ENCODE results near the gene EXOC3L4. TPM values are rescaled to one million over a fixed set of nuclear protein-coding genes. Genes with fewer than 3 reads are reported as not detected.

EXOC3L4 gene
- total and polyA plus RNA-seq, 8 donors = 1.3 to 82.8 (median 16.2) TPM

DNA sequence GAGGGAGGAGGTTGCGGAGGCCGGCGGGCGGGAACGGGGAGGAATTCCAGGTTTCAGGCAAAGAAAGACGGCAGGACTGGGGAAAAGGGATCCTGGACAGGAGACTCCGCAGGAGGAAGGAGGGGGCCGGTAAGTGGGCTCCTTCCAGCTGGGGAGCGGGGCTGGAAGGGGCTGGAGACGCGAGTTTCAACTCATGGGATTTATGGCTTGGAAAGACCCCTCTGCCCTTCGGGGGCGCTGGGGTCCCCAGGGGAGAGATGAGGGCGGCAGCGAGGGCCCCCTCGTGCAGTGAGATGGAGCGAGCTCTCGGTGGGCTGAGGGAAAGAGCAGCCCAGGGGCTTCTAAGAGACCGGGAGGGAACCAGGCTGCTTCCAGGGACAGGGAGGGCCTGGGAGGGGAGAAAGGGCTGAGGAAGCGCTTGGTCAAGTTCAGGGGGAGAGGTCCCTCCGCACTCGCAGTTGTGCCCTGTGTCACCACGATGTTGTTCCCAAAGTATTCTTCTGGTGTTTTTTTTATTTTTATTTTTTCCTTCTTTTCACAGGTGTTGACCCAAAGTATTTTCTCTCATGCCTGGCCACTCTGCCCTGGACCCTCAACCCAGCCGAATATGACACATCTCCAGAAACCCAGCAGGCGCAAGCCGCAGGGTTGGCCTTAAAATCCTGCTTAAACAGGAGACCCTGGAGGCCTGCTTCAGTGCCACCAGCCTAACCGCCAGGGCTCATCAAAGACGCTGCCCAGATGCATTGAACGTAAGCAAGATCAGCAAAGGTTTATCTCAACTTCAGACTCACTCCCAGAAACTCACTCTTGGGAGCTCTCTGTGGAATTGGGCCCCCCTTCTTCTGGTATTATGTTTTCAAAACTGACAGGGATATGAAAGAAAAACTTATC, 44.9 kb downstream of the EXOC3L4 start:
- peak overlapping the region in 1 of 5 donors; percentile 46 for H3K27ac ChIP-seq
- peak overlapping the region in 2 of 4 donors; percentile 9 to 19 for H3K4me3 ChIP-seq
- peaks cover 0 to 34% (median 21%) of the 10 kb centered on the region in 4 donors for H3K4me1 ChIP-seq
- no peak for DNase-seq
- H3K36me3 ChIP-seq = peaks cover 4 to 27% (median 19%) of the 10 kb centered on the region in 4 donors
- 55 to 63% (median 59%) methylated on average over 29 of the region's 29 CpGs for WGBS, 5 donors
- peaks cover 0 to 28% (median 6%) of the 10 kb centered on the region in 3 donors for H3K27me3 ChIP-seq
- H3K9me3 ChIP-seq = no peaks in the 10 kb centered on the region
- intact Hi-C loops (cut with DNase I; ENCODE audit: low total_unique reads) = no loop called here
- no peak for TF ChIP-seq POLR2AphosphoS5 (IDR thresholded peaks at IDR 0.05)
- TF ChIP-seq EP300 (IDR thresholded peaks at IDR 0.05) = no peak
- no peak for TF ChIP-seq POLR2A (IDR thresholded peaks at IDR 0.05)
- TF ChIP-seq, protein P1, sequence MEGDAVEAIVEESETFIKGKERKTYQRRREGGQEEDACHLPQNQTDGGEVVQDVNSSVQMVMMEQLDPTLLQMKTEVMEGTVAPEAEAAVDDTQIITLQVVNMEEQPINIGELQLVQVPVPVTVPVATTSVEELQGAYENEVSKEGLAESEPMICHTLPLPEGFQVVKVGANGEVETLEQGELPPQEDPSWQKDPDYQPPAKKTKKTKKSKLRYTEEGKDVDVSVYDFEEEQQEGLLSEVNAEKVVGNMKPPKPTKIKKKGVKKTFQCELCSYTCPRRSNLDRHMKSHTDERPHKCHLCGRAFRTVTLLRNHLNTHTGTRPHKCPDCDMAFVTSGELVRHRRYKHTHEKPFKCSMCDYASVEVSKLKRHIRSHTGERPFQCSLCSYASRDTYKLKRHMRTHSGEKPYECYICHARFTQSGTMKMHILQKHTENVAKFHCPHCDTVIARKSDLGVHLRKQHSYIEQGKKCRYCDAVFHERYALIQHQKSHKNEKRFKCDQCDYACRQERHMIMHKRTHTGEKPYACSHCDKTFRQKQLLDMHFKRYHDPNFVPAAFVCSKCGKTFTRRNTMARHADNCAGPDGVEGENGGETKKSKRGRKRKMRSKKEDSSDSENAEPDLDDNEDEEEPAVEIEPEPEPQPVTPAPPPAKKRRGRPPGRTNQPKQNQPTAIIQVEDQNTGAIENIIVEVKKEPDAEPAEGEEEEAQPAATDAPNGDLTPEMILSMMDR (IDR thresholded peaks at IDR 0.05) = no peak

DNA sequence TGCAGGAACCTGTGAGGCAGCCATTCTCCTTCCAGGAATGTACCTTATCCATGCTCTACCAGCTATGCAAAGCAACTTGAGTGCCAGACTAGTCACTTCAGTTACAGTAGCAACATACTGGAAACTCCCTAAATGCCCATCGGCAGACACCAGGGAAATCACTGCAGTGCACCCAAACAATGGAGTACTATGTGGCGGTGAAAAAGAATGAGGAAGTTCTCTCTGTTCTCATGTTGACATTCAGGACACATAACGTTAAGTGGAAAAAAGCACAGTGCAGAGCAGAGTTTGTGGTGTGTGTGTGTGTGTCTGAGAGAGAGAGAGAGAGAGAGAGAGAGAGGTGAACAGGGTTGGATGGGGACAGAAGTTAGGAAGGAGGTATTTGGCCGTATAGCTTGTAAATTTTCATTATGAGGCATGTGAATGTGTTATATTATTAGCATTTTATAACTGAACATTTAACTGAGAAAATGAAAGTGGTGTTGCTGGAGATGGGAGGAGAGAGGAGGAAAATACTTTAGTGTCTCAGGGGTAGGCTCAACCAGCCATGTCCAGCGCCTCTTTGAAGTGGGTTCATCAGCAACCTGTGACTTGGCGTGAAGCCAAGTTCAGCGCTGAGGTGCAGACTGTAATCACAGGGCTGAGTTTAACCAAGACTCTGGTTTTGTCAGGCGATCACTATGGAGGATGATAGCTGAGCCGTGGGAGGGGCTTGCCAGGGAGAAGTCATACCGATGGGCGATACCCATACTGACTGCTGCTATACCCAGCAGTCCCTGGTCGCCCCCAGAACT, 46.0 kb downstream of the EXOC3L4 start:
- Histone ChIP-seq H3K27me3 (peaks cover 0 to 31% (median 6%) of the 10 kb centered on the region in 3 donors), H3K4me3 (no peak overlapping the region), H3K4me1 (peaks cover 0 to 34% (median 21%) of the 10 kb centered on the region in 4 donors), H3K27ac (no peak overlapping the region), H3K36me3 (peaks cover 3 to 15% (median 9%) of the 10 kb centered on the region in 4 donors), H3K9me3 (no peaks in the 10 kb centered on the region)
- TF ChIP-seq POLR2A (IDR thresholded peaks at IDR 0.05) (no peak), EP300 (IDR thresholded peaks at IDR 0.05) (no peak), POLR2AphosphoS5 (IDR thresholded peaks at IDR 0.05) (no peak)
- TF ChIP-seq, protein P1 (IDR thresholded peaks at IDR 0.05) = no peak
- DNase-seq = no peak
- 37 to 47% (median 41%) methylated on average over 8 to 12 of the region's 12 CpGs for WGBS, 5 donors
- intact Hi-C loops (cut with DNase I; ENCODE audit: low total_unique reads) = no loop called here

DNA sequence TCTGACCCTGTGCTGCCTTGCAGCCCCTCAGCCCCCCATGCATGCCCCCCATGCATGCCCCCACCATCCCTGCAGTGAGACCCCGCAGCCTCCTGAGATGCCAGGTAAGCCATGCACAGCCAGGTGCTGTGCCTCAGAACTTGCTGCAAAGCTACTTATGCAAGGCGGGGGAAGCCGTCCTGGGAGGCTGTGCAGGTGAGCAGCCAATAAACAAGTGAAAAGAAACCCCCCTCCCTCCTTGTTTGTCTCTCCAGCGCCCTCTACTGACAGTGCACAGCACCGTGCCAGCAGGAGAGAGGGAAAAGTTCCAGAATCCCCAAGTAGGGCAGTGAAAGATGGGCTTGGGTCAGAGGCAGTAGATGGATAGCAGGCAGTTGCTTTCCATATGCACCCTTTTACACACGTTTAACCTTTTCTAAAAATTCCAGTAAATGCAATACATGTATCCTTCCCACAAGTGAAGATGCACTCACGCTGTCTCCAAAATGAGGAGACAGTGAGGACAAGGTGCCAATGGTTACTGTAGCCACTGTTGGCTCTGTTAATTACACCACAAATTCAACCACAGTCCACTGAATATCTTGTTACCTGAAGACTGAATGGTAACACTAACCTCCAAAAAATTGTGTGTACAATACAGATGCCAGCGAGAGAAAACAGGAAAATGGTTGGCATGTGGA, 46.7 kb downstream of the EXOC3L4 start:
- intact Hi-C loops (cut with DNase I; ENCODE audit: low total_unique reads) = no loop called here
- Histone ChIP-seq H3K4me1 (peaks cover 0 to 34% (median 21%) of the 10 kb centered on the region in 4 donors), H3K27ac (no peak overlapping the region), H3K36me3 (peaks cover 0 to 8% (median 3%) of the 10 kb centered on the region in 4 donors), H3K27me3 (peaks cover 0 to 38% (median 6%) of the 10 kb centered on the region in 3 donors), H3K4me3 (no peak overlapping the region), H3K9me3 (no peaks in the 10 kb centered on the region)
- TF ChIP-seq, protein P1 (IDR thresholded peaks at IDR 0.05) = peak in 4 of 7 experiments; percentile 39 to 55 (median 46)
- TF ChIP-seq EP300 (IDR thresholded peaks at IDR 0.05) = no peak
- 23 to 30% (median 26%) methylated on average over 8 of the region's 8 CpGs for WGBS, 5 donors
- DNase-seq = peak; percentile 60 to 71

DNA sequence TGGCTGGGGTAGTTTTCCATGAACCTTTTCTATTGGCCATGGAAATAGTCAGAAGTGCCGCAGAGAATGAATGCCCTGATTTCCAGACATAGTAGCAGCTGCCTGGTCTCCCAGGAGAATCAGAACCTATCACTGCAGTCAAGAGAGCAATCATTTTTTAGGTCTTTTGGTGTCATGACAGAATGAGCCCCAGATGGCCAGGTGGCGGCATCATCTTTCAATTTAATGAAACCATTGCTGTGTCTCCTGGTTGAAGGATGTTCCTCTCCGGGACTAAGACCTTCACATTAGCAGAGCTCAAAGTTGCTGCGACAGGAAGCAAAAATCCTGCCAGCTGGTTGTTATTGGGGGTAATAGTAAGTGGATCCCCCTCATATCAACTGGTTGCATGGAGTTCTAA, 47.5 kb downstream of the EXOC3L4 start:
- peaks cover 0 to 31% (median 20%) of the 10 kb centered on the region in 4 donors for H3K4me1 ChIP-seq
- no peak overlapping the region for H3K27ac ChIP-seq
- no peak for DNase-seq
- peaks cover 0 to 46% (median 6%) of the 10 kb centered on the region in 3 donors for H3K27me3 ChIP-seq
- intact Hi-C loops (cut with DNase I; ENCODE audit: low total_unique reads) = no loop called here
- WGBS, 5 donors = 82 to 96% (median 90%) methylated on average over 4 of the region's 4 CpGs
- H3K4me3 ChIP-seq = no peak overlapping the region
- H3K36me3 ChIP-seq = peaks cover 0 to under 1% (median 0%) of the 10 kb centered on the region in 4 donors
- H3K9me3 ChIP-seq = no peaks in the 10 kb centered on the region
- TF ChIP-seq POLR2AphosphoS5 (IDR thresholded peaks at IDR 0.05) (no peak), EP300 (IDR thresholded peaks at IDR 0.05) (no peak), POLR2A (IDR thresholded peaks at IDR 0.05) (no peak)
- TF ChIP-seq, protein P1 (IDR thresholded peaks at IDR 0.05) = no peak
